Loucy (cell line): ENCODE results near the gene CCDC63.

Experiments
- EZH2phosphoT487 ChIP-seq: fragments of 200-600 bp; IDR thresholded peaks from 2 replicates; pipeline ENCODE4 v1.6.1; 2018; ENCODE audit warnings: antibody characterized with exemption, mild to moderate bottlenecking, moderate library complexity, borderline replicate concordance
- TF ChIP-seq, protein P1 (sequence below): fragments of 200-600 bp; sonication (generic); conservative IDR thresholded peaks from 2 replicates; pipeline ENCODE4 v1.5.1; 2014; ENCODE audit warnings: mild to moderate bottlenecking, antibody characterized with exemption, low read length

DNA sequence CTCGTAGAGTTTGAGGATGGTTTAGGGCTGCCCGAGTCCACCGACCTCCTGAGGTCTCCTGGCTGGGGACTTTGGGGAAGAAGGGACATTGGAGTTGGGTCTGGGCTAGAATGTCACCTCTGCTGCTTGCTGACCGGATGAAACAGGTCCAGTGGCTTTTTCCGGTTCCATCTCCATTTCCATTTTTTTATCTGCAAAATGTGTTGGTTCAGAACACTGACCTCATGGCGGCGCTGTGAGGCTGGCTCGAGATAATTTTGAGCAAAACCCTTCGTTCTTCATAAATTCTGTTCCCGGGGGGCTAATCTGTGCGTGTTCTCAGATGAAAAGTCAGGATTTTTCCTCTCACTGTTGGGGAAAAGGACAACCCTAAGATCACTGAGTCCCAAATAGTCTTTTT, 85.3 kb downstream of the CCDC63 start:
- TF ChIP-seq, protein P1, sequence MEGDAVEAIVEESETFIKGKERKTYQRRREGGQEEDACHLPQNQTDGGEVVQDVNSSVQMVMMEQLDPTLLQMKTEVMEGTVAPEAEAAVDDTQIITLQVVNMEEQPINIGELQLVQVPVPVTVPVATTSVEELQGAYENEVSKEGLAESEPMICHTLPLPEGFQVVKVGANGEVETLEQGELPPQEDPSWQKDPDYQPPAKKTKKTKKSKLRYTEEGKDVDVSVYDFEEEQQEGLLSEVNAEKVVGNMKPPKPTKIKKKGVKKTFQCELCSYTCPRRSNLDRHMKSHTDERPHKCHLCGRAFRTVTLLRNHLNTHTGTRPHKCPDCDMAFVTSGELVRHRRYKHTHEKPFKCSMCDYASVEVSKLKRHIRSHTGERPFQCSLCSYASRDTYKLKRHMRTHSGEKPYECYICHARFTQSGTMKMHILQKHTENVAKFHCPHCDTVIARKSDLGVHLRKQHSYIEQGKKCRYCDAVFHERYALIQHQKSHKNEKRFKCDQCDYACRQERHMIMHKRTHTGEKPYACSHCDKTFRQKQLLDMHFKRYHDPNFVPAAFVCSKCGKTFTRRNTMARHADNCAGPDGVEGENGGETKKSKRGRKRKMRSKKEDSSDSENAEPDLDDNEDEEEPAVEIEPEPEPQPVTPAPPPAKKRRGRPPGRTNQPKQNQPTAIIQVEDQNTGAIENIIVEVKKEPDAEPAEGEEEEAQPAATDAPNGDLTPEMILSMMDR, result peak; percentile 56
- no peak for TF ChIP-seq EZH2phosphoT487
